Stimulated activated CD8-positive, alpha-beta memory T cell treated with anti-CD3 and anti-CD28 coated beads, Interleukin-4, amount 100 ng/mL, for 1 hour (primary cell): ENCODE data around the gene HDX.
"Not testable (repeated sequence)": the region's sequence is repeated elsewhere in the genome, so short reads cannot be mapped to it uniquely, and the experiment has no call there.

Experiments used
- DNase-seq, 2 donors: peaks; one replicate each; pipeline ENCODE4 v3.0.0-alpha.2; 2020; ENCODE audit warnings: low read depth in 2 of 2, low spot score in 1 of 2

HDX gene

DNA sequence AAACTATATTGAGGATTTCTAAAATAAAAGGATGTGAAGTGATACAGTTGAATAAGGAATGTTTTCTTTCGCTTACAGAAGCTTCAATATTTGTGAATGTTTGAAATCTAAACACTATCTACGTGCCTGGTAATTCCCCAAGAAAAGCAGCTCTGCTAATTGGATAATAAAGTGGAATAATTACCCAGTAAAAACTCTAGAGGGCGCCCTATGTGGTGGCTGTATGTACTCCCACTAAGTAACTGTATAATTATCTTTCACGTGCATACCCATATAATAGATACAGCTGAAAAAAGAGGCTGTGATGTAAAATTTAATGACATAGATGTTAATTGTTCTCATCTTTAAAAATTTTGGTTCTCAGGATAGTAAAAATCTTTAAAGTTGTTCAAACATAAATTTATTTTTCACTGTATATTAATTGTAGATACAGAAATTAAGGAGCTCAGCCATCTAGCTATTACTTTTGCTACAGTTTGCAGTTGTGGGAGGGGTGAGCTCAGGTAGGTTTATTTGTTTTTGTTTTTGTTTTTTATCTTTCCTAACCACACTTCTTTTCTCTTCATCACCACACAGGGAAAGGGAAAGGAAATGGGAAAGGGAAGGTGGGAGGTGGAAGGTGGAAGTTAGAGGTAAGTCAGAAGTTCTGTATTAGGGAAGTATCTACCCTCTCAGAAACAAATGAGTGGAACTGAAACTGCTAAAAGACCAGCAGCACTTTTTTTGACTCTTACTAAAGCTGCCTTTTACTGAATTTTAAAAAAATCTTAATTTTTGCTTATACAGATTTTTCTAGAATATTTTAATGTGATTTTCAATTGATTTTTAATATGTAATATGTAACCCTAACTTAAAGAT lies 162.5 kb downstream of the HDX start:
- no peak for DNase-seq

- DNase-seq, result no peak
Measured at GRCh38 chrX:84336646-84337045, 165.6 kb downstream of the HDX start.

DNA sequence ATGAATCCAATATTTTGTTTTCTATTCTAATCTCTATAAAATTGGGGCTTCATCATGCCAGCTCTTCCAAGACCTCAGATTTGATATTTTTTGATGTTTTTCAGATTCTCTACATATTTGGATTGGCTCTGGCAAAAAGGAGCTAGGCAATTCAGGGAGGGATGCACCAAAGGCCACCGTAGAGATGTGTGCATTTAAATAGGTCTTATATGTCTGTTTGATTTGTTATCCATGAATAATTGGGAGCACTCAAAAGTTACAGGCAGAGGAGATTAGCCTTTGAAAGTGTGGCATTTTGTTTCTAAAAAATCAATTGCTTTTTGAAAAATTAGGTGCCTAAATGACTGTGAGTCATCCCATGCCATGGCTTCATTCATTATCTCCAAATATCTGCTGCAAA lies 167.1 kb downstream of the HDX start:
- no peak for DNase-seq

DNA sequence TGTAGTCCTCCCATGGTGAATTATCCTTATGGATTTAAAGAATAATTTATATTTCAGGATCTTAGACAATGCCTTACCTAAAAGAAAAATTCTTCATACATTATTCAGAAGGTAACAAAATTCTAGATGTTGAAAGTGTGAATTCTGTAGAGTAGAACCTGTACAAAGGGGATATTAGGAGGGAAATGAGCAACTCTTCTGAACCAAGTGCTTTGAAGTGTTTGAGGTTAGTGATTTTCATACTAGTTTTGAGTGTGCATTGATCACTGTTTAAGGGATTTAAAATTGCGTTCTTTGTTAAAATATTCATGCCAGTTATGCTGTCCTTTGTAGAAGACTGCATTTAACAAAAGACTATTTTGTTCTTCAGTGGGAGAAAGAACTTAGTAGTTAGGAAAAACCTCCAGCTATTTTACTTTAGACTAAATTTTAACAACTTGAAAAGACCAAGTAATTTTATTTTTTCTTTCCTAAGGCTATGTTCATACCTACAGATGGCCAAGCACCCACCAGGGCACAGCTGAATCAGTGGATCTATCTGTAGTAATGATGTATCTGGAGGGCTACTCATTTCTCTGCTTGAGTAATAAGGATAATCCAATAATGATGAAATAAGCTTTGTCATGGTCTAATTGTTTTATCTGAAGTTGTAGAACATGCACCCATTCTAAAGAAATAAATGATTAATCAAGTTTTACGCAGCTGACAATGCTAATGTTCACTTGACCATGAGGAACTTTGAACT lies 180.0 kb downstream of the HDX start:
- DNase-seq, result no peak

DNA sequence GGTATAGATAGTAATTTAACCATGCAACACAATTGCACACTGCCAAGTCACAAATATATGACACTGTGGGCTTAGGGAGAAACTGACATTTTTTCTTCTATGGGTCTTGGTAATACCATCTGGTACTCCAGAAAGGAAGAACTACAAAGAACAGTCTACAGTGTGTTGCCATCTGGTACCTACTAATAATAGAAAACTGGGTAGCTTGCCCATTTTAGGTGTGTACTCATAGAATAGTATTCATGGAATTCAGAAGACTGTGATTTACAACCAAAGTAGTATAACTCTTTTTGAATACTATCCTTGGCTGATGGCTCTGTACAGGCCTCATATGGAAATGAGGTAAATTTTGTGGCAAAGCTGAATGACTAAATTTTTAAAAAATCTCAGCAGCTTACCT lies 181.6 kb downstream of the HDX start:
- no peak for DNase-seq

DNA sequence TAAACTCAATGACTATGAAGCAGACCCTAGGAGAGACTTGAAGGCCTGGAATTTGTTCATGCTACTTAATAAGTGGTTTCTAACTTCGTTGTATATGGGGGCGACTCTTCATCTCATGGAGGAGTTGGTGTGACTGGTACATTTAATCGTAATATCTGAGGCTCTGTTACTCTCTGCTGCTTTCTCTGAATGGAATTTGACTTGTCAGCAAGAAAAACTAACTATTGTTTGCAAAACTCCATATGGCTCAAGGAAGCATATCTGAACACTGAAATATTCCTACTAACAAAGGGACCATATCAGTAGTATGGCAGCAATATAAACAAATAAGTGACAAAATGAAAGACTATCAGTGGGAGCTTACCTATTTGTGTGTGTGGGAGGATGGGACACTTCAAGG lies 182.2 kb downstream of the HDX start:
- DNase-seq, result no peak

DNA sequence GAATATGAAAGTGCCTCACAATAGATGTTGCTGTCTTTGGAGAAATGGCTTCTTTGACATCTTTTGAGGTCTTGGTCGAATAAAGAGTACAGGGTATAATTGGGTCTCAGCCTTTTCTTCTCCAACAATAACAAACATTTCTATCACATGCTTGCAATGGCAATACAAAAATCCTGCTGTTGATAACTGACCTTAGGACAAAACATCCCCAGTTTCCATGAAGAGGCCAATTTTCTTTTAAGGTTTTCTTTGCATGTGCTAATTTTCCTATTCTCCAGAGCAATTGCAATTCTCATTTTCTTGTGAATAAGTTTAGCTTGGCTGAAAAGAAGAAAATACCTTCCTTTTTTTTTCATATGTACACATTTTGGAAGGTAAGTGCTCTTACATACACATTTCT lies 183.6 kb downstream of the HDX start:
- no peak for DNase-seq

GRCh38 chrX:84315946-84316345 lies 186.3 kb downstream of the HDX start:
- DNase-seq, result not testable (repeated sequence)
